ENCODE results near the gene SYCP2.

Gene SYCP2

DNA sequence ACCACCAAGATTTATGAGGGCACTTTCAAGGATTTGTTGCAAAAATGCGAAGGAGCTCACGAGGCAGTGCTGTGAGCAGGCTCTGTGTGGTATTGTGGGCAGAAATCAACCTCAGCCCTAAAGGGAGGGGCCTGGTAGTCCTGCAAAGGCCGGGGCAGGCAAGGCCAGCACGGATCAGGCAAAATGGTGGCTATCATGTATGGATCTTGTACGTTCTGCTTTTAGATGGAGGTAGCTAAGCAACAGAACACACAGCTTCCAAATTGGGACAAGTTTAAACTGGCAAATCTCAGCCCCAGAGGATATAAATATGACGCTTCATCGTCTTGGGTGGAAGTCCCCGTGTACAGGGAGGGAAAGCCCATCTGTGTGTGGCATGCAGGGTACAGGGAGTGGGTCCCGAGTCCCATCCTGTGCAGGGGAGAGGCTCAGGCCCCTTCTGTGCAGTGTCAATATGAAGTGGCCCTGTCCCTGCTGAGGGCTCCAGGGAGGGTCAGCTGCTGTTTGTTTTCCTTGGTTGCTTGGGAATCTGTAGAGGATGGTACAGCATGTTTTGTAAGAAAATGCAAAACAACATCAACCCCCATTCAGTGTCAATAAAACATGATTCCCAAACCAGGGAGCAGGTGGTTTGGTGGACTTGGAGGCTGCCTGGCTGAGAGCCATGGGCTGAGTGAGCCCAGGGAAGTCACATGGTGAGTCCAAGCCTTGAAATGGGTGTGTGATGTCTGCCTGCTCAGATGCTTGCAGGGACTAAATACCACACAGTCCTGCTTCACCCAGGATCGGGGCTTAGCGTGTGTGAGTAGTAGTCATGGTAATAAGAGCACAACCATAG, 113.0 kb downstream of the SYCP2 start:
- DNase-seq: no peak

DNA sequence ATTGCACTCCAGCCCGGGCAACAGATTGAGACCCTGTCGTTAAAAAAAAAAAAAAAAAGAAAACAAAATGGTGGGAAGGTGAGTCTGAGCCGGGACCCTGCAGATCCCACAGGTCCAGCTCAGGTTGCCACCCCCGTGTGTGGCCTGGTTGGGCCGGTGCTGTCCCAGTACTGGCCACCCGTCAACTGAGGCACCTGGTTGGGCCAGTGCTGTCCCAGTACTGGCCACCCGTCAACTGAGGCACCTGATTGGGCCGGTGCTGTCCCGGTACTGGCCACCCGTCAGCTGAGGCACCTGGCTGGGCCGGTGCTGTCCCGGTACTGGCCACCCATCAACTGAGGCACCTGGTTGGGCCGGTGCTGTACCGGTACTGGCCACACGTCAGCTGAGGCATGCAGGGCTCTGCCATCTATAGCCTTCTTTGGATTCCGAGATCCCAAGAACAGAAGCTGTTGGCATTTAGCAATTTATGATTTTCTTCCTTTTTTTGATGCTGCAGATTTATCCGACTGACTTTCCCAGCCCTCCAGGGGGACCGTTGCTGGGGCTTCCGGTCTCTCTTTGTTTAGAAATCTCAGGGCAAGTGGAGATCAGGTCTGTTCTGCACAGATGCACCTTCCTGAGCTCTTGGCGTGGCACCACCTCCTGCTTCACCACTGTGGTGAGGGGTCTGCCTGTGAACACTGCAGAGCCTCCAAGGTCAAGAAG, 113.8 kb downstream of the SYCP2 start:
- DNase-seq: no peak

DNA sequence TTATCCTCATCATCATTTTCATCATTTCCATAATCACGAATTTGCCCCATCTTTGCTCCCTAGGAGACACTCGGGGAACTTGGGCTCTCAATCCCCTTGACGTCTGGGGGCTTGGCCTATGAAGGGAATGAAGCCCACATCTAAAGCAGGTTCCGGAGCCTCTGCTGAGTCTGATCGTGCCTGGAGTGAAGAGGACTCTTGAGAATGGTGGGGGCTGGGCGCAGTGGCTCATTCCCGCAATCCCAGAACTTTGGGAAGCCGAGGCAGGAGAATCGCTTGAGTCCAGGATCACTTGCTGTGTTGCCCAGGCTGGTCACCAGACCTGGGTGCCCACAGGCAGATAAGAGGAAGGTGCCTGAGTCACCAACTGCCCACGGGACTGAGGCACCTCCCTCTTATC, 114.5 kb downstream of the SYCP2 start:
- no peak for DNase-seq

DNA sequence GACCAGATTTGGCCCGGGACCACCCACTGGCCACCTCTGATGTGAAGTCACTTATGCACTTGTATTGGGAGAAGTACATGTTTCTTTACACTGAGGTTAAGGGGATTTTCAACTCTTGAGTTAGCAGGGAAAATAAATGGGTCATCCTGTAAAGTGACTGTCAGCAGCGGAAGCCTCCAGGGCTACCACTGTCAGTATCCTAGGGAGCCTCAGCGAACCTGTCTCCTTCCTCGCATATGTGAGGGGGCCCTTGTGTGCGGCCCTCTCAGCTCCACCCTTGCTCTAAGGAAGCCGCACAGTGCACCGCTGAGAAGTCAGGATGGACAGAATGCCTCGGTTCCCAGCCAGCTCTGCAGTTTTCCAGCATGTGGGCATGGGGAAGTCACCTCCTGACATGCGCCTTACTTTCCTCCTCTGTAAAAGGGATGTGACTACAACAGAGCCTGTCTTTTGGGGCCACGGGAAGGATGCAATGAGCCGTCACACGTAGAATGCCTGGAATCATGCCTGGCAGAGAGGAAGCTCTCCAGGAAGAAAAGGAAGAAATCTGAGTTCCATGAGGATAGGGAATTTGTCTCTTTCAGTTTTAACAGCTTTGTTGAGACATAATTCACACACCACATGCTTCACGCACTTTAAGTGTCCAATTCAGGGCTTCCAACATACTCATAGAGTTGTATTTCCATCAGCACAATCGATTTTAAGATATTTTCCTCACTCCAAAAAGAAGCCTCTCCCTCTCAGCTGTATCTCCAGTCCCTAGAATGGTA, 115.4 kb downstream of the SYCP2 start:
- DNase-seq: no peak

DNA sequence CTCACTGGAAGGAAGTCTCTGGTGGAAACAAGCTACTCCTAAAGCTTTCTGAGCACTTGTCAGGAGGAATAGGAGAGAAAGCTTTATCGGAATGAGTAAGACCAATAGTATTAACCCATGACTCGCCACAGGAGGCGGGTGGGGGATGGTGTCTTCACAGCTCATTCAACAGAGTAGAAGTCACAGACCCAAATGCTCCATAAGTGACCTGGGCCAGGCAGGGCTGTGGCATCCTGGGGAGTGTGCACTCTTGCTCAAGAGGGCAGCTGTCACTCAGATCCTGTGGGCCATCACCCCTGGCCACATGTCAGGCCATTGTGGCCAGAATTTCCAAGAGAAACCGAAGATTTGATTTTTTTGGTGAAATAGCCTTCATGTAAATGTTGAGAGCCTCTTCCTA, 116.0 kb downstream of the SYCP2 start:
- no peak for DNase-seq

DNA sequence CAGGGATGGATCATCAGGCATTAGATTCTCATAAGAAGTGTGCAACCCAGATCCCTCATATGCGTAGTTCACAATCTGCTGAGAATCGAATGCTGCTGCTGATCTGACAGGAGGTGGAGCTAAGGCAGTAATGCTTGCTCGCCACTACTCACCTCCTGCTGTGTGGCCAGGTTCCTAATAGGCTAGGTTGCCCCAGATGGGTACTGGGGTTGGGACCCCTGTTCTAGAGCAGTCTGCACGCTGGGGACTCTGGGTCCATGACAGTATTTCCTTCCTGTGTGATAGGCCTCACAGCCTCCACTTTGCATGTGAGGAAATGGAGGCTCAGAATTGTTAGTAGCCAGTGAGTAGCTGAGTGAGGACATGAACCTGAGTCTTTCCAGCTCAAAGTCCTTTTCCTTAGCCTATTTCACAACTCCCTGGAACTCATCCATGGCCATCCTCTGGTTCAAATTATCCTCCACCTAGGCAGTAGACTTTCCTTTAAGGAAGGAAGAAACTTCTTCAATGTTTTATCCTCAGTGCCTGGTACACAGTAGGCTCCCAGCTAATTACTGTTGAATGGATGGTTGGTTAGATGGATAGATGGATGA, 117.2 kb downstream of the SYCP2 start:
- DNase-seq: no peak

DNA sequence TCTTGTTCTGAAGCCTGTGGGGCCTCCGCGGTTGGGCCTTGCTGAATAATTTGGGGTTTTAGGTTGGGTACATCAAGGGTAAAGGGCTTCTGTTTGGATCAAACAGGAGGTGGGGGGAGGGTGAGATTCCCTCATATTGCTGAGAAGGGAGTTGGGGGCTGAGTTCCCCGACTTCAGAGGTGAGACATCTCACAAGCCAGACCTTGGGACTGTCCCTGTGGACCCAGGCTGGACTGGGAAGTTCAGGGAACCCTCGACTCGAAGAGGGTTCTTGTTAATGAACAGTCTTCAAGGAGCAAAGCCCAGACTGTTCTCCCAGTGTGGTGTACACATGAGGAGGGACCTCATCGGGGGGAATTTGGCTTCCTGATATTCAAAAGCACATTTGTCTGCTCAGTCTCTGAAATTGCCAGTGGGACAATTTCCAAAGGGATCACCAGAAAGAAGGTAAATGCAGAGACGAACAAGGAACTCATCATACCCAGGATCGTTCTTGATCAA, 118.5 kb downstream of the SYCP2 start:
- DNase-seq: no peak

DNA sequence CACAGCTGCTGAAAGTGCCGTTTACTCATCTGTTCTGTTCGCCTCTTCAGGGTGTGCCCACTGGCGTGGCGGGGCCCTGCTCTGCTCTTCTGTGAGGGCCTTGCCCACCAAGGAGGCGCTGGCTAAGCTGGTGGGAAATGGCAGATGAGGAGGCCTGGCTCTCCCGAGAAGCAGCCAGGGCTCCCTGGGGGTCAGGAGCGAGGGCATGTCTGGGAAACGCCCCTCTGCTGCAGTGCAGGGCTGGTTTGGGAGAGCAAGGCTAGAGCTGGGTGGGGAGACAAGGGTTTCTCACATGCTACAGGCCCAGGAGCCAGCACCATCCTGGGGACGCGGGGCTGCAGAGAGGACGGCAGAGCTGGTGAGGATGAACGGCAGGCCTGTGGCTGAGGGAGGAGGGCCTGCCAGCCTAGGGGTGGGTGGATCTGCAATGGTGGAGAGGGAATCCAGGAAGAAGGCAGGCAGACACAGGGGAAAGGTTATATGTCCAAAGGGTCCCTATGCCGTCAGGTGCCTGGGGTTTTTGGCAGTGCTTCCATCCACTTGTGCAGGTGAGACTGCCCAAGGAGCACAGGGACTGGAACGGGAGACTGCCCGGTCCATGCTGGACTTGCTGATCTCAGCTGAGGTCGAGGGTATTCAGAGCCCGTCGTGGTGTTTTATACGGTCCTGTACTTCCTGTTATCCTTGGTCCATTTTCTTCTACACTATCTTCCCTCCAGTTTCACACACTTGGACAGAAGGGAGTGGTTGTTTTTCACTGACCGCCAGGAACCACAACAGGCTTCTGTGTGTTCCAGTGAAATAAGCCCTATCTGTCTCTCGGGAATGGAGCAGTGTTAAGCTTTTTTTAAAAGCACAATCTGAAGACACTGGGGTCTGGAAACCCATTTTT, 119.2 kb downstream of the SYCP2 start:
- DNase-seq: no peak

Data from GOT3 (cell line).